ENCODE data around the gene ROBO4.

DNA sequence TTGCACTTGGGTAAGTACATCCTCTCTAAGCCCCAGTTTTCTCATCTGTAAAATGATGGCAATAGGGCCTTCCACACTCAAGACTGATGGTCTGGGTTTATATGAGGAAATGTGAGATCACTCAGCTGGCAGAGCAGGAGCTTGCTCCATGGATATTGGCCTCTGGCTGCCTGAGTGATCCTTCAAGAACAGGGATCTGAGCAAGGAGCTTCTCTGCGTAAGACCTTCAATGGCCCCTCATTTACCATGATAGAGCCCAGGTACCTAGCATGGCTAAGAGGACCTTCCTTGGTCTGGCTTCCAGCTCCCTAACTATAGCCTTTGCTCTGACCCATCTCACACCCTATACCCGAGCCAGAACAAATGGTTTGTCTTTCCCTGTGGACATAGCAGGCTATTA lies 5.5 kb downstream of the ROBO4 start:
- TF ChIP-seq, protein P1, sequence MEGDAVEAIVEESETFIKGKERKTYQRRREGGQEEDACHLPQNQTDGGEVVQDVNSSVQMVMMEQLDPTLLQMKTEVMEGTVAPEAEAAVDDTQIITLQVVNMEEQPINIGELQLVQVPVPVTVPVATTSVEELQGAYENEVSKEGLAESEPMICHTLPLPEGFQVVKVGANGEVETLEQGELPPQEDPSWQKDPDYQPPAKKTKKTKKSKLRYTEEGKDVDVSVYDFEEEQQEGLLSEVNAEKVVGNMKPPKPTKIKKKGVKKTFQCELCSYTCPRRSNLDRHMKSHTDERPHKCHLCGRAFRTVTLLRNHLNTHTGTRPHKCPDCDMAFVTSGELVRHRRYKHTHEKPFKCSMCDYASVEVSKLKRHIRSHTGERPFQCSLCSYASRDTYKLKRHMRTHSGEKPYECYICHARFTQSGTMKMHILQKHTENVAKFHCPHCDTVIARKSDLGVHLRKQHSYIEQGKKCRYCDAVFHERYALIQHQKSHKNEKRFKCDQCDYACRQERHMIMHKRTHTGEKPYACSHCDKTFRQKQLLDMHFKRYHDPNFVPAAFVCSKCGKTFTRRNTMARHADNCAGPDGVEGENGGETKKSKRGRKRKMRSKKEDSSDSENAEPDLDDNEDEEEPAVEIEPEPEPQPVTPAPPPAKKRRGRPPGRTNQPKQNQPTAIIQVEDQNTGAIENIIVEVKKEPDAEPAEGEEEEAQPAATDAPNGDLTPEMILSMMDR (conservative IDR thresholded peaks at IDR 0.05; ENCODE audit: low read depth, low read length), result no peak
- no peak for TF ChIP-seq EZH2 (IDR thresholded peaks at IDR 0.05; ENCODE audit: low read length, unreplicated experiment)
